ENCODE data around the gene LRRC75A.

Gene LRRC75A

DNA sequence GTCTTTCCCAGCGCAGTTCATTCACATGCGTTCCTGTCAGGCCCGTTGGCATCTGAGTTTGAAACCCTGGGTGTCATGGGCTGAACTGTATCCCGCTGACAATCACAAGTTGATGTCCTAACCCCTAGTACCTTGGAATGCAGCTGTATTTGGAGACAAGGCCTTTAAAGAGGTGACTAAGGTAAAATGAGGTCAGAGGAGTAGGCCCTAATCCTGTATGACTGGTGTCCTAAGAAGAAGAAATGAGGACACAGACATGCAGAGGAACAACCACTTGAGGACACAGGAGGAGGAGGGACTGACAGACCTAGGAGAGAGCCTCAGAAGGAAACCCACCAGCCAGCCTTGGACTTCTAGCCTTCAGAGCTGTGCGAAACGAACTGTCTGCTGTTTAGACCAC lies 43.5 kb downstream of the LRRC75A start:
- TF ChIP-seq, protein P1, sequence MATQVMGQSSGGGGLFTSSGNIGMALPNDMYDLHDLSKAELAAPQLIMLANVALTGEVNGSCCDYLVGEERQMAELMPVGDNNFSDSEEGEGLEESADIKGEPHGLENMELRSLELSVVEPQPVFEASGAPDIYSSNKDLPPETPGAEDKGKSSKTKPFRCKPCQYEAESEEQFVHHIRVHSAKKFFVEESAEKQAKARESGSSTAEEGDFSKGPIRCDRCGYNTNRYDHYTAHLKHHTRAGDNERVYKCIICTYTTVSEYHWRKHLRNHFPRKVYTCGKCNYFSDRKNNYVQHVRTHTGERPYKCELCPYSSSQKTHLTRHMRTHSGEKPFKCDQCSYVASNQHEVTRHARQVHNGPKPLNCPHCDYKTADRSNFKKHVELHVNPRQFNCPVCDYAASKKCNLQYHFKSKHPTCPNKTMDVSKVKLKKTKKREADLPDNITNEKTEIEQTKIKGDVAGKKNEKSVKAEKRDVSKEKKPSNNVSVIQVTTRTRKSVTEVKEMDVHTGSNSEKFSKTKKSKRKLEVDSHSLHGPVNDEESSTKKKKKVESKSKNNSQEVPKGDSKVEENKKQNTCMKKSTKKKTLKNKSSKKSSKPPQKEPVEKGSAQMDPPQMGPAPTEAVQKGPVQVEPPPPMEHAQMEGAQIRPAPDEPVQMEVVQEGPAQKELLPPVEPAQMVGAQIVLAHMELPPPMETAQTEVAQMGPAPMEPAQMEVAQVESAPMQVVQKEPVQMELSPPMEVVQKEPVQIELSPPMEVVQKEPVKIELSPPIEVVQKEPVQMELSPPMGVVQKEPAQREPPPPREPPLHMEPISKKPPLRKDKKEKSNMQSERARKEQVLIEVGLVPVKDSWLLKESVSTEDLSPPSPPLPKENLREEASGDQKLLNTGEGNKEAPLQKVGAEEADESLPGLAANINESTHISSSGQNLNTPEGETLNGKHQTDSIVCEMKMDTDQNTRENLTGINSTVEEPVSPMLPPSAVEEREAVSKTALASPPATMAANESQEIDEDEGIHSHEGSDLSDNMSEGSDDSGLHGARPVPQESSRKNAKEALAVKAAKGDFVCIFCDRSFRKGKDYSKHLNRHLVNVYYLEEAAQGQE (IDR thresholded peaks at IDR 0.05; ENCODE audit: insufficient read depth in 1 of 2, low read depth in 2 of 2, low read length in 2 of 2) = no peak
- TF ChIP-seq TAF1 (IDR thresholded peaks at IDR 0.05; ENCODE audit: borderline replicate concordance, insufficient read depth, low read length) (no peak), SIN3A (IDR thresholded peaks at IDR 0.05; ENCODE audit: borderline replicate concordance, insufficient read depth, low read length) (no peak), POLR2AphosphoS5 (IDR thresholded peaks at IDR 0.05; ENCODE audit: low read depth, low read length) (no peak; the same call in 1 of the 2 replicates), FOXP2 (optimal IDR thresholded peaks at IDR 0.05; ENCODE audit: borderline replicate concordance, extremely low read depth, extremely low read length, insufficient read depth) (no peak)

DNA sequence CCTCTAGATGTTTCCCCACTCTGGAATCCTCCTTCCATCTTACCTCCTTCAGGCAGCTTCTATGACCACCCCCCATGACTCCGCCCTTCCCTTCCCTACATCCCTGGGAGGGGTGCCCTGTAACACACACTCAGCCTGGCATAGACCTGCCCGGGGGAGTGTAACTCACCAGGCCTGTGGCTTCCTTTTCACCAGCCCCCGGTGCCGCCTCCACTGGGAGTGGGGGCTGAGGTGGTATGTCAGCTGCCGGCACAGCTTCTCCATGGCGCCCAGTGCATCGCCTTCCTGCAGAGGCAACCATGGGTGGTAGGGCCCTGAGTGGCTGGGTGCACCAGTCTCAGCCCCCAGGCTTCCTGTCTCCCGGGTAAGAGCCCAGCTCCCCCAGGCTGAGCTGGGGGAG lies 44.3 kb downstream of the LRRC75A start:
- TF ChIP-seq FOXP2 (optimal IDR thresholded peaks at IDR 0.05; ENCODE audit: borderline replicate concordance, extremely low read depth, extremely low read length, insufficient read depth) (no peak), TAF1 (IDR thresholded peaks at IDR 0.05; ENCODE audit: borderline replicate concordance, insufficient read depth, low read length) (no peak), SIN3A (IDR thresholded peaks at IDR 0.05; ENCODE audit: borderline replicate concordance, insufficient read depth, low read length) (no peak), POLR2AphosphoS5 (IDR thresholded peaks at IDR 0.05; ENCODE audit: low read depth, low read length) (no peak; the same call in 1 of the 2 replicates)
- TF ChIP-seq, protein P1 (IDR thresholded peaks at IDR 0.05; ENCODE audit: insufficient read depth in 1 of 2, low read depth in 2 of 2, low read length in 2 of 2) = no peak

DNA sequence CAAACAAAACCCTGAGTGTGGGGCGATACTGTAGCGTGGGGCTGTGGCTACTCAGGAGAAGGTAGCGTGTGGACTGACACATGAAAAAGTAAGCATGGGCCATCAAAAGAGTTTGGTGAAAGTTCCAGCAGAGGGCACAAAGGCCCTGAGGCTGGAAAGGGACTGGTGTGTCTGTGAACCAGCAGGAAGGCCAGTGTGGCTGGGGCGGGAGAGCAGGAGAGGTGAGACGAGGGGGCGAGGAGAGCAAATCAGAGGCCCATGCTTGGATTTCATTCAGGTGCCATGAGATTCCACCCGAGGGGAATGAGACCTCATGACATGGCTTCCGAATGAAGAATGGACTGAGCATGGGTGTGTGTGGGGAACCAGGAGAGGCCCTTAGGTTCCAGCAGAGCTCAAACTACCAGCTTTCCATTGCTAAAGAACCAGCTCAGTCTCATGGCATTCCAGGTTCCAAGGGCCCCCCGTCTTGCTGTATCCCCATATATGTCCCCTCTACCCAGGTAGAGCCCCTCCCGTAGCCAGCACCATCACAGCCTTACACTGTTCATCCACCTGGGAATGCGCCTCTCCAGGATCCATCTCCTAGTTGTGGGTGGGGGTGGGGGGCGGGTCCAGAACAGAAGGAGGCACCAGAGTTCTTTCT lies 45.5 kb downstream of the LRRC75A start:
- TF ChIP-seq POLR2AphosphoS5 (IDR thresholded peaks at IDR 0.05; ENCODE audit: low read depth, low read length) (peak; percentile 79), TAF1 (IDR thresholded peaks at IDR 0.05; ENCODE audit: borderline replicate concordance, insufficient read depth, low read length) (no peak)

DNA sequence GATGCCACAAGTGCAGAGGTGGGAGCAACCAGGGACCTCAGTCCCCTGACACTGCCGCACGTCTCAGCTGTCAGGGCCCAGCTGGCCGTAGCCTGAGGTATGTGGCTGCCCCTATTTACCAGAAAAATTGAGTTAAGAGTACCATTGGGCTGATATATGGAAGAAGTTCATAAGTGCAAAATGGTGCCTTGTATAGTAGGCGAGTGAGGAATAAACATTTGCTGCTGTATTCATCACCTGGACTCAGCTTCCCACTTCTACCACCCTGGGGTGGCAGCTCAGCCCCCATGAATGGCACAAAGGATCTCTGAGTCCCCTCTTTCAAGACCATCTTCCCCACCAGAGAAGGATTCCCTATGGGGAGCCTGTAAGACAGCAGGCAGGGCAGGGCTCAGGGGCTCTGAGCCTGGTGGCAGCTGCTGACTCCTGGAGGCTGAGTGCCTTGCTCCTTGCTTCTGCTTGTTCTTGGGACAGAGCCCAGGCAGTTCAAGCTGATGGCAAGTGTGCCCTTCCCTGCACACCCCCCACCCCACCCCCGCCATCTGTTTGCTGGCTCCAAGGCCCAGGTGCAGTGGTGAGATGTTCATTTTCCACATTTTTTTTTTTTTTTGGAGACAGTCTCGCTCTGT lies 47.6 kb downstream of the LRRC75A start:
- TF ChIP-seq SIN3A (IDR thresholded peaks at IDR 0.05; ENCODE audit: borderline replicate concordance, insufficient read depth, low read length) = no peak
- TF ChIP-seq POLR2AphosphoS5 (IDR thresholded peaks at IDR 0.05; ENCODE audit: low read depth, low read length) = peak; percentile 9; the same call in 1 of the 2 replicates
- TF ChIP-seq FOXP2 (optimal IDR thresholded peaks at IDR 0.05; ENCODE audit: borderline replicate concordance, extremely low read depth, extremely low read length, insufficient read depth) = no peak
- TF ChIP-seq, protein P1 (IDR thresholded peaks at IDR 0.05; ENCODE audit: insufficient read depth in 1 of 2, low read depth in 2 of 2, low read length in 2 of 2) = no peak
- no peak for TF ChIP-seq TAF1 (IDR thresholded peaks at IDR 0.05; ENCODE audit: borderline replicate concordance, insufficient read depth, low read length)

DNA sequence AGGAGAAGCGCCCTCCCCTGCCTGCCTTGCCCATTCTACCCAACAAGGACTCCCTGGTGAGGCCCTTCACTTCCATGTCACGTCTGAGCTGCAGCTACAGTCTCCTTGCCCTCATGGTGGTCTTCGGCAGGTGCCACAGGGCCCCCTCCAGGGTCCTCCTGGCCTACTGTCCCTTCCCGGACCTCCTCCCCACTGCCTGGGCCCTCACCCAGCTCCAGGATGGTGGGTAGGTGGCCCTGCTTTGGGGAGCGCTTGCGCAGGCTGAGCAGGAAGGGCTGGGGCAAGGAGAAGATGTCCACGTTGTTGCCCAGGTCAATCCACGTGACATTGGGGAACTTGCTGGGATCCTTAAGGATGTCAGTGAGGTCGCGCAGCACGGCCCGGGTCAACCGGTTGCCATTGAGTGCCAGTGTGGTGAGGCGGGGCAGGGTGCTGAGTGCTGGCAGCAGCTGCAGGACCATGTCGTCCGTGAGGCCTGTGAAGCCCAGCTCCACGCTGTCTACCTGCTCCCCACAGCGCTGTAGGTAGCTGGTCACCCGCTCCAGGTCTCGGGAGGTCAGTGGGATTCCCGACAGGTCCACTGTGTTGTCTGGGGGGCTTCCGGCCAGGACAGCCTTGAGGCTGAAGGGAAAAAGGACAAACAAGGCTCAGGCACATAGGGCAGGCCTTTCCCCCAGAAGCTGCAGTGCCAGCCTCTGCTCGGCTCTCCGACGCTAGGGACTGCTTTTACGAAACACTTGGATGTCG lies 48.3 kb downstream of the LRRC75A start:
- peak; percentile 81 for TF ChIP-seq POLR2AphosphoS5 (IDR thresholded peaks at IDR 0.05; ENCODE audit: low read depth, low read length)
- TF ChIP-seq TAF1 (IDR thresholded peaks at IDR 0.05; ENCODE audit: borderline replicate concordance, insufficient read depth, low read length) = no peak
- TF ChIP-seq, protein P1 (IDR thresholded peaks at IDR 0.05; ENCODE audit: insufficient read depth in 1 of 2, low read depth in 2 of 2, low read length in 2 of 2) = 0 out of 4 replicates have a peak, but pooled peaks of 1 of the 2 experiments have one; percentile 8
- TF ChIP-seq SIN3A (IDR thresholded peaks at IDR 0.05; ENCODE audit: borderline replicate concordance, insufficient read depth, low read length) = 0 out of 2 replicates have a peak, but pooled peaks have one; percentile 7
- TF ChIP-seq FOXP2 (optimal IDR thresholded peaks at IDR 0.05; ENCODE audit: borderline replicate concordance, extremely low read depth, extremely low read length, insufficient read depth) = peak; percentile 36
